ENCODE data around the gene STRADA.

The STRADA gene, protein sequence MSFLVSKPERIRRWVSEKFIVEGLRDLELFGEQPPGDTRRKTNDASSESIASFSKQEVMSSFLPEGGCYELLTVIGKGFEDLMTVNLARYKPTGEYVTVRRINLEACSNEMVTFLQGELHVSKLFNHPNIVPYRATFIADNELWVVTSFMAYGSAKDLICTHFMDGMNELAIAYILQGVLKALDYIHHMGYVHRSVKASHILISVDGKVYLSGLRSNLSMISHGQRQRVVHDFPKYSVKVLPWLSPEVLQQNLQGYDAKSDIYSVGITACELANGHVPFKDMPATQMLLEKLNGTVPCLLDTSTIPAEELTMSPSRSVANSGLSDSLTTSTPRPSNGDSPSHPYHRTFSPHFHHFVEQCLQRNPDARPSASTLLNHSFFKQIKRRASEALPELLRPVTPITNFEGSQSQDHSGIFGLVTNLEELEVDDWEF
- 8.0 to 16.8 (median 13.8) reads per million in 4 experiments for total RNA-seq

- DNase-seq: peak; percentile 95
These were observed at the start of gene STRADA for GRCh38 chr17:63741408-63742173. Gene STRADA, minus strand, starts transcription at chr17:63741799. Its CDS starts 13,430 bp downstream, at chr17:63728369.

DNA sequence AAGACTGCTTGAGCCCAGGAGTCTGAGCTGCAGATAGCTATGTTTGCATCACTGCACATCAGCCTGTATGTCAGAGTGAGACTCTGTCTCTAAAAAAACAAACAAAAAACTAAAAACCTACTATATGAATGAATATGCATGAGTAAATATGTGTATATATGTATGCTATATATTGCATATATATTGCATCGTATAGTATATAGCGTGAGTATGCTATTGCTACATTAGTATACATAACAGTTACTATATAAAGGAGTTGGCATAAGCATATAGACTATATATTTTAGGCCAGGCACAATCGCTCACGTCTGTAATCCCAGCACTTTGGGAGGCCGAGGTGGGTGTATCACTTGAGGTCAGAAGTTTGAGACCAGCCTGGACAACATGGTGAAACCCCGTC is 48.5 kb upstream of the STRADA start:
- DNase-seq: no peak

GRCh38 chr17:63786971-63787711 is 45.5 kb upstream of the STRADA start:
- no peak for DNase-seq

DNA sequence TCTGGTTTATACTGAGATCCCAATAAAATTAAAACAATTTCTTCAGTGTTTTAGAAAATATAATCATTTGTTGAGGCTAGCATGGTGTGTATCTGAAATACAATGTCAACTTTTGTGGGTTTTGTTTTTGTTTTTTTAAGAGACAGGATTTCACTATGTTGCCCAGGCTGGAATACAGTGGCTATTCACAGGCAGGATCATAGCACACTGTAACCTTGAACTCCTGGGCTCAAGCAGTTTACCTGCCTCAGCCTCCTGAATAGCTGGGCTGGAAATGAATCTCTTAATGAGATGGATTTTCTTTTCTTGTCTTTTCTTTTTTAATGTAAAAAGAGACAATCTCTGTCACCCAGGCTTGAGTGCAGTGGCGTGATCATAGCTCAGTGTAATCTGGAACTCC is 44.5 kb upstream of the STRADA start:
- no peak for DNase-seq

DNA sequence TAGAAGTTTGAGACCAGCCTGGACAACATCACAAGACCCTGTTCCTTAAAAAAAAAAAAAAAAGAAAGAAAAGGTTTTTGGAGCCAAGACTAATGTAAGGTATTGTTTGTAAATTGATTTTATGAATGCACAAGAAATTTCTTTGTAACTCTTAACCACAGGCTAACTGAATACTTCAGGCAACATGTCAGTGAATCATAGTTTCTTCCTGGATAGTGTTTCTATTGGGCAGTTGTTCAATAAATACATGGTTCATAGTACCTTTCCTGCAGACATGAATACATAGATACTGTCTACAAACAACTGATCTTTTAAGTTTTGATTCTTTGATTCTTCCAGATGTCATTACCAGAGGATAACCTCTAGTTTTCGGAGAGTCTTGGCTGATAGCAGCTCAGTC is 44.0 kb upstream of the STRADA start:
- DNase-seq: no peak

- no peak for DNase-seq
These were observed 41.9 kb upstream of the STRADA start for GRCh38 chr17:63783522-63783921.

DNA sequence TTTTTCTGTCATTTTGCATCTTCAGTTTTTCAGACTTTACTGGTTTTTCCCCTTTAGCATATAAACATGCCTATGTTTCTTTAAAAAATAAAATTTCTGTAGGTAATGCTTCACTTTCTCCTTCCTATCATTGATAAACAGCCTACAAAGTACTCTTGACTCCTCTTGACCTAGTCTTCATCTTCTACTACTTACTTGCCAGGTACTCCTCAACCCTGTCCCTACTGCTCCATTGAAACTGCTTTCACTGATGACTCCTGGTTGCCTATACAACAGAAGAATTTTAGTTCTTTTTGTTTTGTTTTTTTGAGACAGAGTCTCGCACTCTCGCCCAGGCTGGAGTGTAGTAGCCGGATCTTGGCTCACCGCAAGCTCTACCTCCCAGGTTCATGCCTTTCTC is 39.3 kb upstream of the STRADA start:
- DNase-seq: no peak

DNA sequence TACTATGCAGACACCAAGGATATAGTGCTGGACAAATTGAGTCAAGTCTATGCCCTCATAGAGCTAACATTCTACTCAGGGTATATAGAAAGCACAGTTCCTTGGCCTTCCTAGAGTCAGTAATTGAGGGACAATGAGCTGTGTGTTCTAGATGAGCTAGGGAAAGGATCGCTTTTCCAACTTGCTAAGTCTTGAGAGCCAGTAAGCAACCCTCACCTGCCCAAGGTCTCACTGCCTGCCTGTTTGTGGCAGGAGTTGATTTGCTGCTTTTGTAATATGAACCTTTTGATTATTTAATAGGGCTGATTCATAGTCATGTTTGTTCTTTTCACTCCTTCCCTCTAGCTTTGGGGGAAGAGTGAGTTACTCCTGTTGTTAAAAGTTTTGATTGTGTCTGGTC is 38.9 kb upstream of the STRADA start:
- DNase-seq: no peak

- no peak for DNase-seq
These were observed 33.8 kb upstream of the STRADA start for GRCh38 chr17:63775420-63775819.

- no peak for DNase-seq
These were observed 33.3 kb upstream of the STRADA start for GRCh38 chr17:63774969-63775265.

GRCh38 chr17:63774141-63774968 is 32.8 kb upstream of the STRADA start, which contains the start of gene DDX42:
Gene DDX42, plus strand, starts transcription at chr17:63774170. Its CDS starts 12,880 bp downstream, at chr17:63787050.
- peak; percentile 79 for DNase-seq

- DNase-seq: peak; percentile 96
These were observed 31.9 kb upstream of the STRADA start, which contains the start of gene CCDC47 for GRCh38 chr17:63773272-63774140. Gene CCDC47, minus strand, starts transcription at chr17:63773597. Its CDS starts 7,422 bp downstream, at chr17:63766175.

DNA sequence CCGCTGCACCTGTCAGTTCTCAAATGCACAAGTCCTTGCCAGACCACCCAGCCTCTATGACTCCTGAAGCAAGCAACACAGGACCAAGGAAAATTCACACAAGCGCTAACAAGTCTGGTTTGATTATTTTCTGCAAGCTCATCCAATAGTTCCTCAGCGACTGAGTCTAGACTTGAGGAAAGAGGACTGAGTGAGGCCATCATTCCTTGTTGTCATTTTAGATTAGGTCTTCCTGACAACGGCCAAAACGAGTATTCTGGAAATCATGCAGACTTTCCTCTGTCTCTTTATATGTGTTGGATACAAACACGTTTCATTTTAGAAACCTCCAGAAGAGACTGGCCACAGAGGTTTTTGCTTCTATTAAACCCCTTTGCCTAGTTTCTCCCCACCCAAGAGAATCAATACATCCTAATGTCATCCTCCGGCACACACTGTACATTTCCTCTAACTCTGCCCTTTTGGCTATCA is 31.2 kb upstream of the STRADA start:
- DNase-seq: no peak

- DNase-seq: no peak
These were observed 26.8 kb upstream of the STRADA start for GRCh38 chr17:63768433-63768832.

GRCh38 chr17:63766754-63767153 is 25.2 kb upstream of the STRADA start:
- no peak for DNase-seq

- DNase-seq: no peak
These were observed 23.1 kb upstream of the STRADA start for GRCh38 chr17:63764716-63765115.

DNA sequence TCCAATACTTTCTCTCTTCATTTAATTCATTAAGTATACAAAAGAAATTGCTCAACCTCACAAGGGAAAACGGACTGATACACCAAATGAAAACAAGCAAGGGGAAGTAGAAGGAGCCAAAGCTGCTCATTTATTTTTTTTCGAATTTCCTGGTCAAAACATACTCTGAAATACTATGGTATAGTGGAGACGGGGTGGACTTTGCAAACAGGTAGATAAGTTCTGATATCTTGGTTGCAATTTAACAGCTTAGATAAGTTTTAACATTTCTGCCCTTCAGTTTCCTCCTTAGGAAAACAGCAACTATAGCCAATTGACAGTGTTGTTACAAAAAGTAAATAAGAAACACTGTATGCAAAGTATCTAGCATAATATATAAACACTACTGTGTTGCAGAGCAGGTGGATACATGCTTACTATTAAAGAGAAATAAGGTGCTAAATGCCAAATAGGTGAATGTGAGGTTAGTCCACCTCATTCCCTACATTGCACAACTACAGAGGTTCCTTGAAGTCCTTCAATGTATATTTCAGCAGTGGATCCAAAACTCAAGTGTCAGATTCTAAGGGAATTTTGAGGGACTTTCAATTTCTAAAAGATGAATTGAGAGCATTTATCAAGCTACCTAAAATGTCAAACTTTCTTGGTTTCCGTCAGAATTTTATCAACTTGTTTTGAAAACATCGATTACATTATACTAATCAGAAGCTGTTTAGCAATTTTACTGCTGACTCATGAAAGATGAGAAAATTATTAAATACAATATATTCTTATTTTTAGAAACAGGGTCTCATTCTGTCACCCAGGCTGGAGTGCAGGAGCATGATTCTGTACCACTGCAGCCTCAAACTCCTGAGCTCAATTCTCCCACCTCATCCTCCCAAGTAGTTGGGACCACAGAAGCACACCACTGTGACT is 20.8 kb upstream of the STRADA start:
- DNase-seq: no peak

DNA sequence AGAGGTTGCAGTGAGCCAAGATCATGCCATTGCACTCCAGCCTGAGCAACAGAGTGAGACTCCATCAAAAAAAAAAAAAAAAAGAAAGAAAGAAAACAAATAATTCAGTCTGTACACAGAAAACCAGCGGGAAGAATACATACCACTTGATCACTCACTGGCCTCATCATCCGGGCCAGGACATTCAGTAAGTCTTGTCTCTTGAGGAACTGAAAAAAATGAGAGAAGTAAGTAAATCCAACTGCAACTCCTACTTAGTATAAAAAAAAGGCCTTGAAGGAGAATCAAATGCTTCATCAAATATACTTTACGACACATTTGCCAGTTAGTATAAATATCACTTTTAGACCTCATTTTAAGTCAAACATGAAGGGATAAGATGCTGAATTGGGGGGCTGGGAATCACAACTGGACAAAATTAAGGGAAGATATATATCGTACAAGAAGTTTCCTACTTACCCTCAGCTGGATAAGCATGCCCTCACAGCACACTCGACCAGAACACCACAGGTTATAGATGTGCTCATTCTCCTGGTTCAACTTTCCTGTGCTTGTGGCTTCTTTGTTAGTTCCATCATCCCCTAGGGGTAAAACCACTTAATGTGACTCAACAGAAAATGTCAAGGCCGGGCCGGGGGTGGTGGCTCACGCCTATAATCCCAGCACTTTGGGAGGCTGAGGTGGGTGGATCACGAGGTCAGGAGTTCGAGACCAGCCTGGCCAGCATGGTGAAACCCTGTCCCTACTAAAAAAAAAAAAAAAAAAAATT is 19.4 kb upstream of the STRADA start:
- no peak for DNase-seq

GRCh38 chr17:63758428-63758827 is 16.8 kb upstream of the STRADA start:
- DNase-seq: no peak

Measured in effector CD8-positive, alpha-beta T cell (primary cell).